Putamen (tissue), 1 donor: Measurements from ENCODE around the gene NFIX.

ENCODE experiments used
- DNase-seq: peaks from one replicate; pipeline ENCODE4 v3.0.0-alpha.2; 2016; ENCODE audit warnings: low spot score

NFIX gene

DNA sequence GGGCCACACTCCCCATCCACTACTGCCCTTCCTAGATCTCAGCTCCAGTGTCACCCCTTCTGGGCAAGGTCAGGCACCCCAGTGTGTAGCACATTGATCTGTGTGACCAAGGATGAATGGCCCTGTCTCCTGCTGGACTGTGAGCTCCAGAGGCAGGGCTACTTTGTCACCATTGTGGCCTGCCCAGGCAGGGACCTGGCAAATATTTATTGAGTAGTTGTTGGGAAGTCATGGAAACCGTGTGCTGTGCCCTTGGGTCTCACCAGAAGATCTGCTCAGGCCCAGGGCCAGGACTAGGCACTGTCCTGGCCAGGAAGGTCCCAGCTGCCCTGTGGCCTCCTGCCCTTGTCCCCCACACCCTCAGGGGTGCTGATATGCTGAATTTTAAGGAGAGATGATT is 133.3 kb downstream of the NFIX start:
- DNase-seq, result no peak

DNA sequence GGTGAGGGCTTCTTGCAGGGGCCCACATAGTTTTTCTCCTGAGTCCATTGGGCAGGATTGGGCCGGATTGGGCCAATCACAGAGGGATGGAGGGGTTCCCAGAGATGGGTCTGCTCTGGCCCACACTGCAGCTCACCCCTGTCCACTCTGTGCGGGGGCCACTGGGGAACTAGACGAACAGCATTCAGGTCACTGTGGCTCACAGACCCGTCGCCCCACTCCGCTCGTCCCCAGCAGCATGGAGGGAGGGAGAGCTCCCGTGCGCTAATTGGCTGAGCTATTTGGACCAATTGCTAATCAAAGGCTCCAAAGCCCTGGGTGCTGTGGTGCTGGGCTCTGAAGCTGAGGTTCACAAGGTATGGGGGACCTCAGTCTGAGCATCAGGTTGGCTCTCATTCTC is 134.1 kb downstream of the NFIX start:
- DNase-seq, result no peak

DNA sequence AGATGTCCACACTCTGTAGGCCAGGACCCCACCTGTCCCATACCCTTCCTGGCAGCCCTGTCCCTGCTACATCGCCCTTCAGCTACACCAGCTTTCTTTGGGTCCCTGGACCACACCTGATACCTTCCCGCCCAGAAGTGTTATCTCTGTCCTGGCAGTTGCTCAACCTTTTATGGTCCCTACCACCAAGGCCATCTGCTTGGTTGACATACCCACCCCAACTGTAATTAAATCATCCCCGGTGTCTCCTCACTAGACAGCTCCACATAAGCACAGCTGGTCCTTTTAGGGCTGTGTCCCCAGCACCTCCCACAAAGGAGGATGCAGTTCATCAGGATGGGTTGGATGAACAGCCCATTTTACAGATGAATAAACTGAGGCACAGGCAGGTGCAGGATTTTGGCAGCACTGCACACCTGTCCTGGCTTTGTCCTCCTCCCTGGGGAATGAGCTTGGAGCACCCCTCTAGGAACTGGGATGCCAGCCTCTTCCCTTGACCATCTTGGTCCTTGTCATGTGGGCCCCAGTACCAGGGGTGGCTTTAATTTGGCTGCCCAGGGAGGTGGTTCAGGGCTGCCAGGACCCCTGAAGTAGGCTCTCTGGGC is 135.7 kb downstream of the NFIX start:
- no peak for DNase-seq

DNA sequence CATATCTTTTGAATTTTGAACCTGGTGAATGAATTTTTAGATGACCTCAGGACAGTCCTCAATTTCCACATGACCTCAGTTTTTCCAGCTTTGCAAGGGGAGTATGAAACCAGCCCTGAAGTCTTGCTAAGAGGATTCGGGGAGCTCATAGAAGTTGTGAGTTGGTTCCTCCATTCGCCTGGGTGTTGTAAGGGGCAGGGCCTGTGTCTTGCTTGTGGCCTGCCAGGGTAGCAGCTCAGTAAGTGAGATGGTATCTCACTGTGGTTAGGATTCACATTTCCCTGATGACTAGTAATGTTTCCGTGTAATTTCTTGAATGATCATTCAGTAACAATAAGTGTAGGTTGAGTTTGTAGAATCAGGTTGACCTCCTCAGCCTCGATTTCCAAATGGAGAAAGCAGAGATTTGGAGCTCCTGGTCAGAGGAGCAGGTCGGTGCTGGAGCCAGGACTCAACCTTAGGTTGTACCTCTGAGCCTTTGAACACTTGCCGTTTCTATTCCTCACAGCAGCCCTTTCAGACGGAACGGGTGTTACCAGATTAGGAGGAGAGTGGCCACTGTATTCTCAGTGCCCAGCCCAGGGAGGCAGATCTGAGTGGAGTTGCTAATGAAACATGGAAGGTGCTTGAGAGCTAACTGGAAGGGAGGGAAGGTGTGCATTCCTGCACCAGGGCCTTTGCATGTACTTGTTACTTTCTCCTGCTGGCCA is 137.4 kb downstream of the NFIX start:
- DNase-seq, result no peak

DNA sequence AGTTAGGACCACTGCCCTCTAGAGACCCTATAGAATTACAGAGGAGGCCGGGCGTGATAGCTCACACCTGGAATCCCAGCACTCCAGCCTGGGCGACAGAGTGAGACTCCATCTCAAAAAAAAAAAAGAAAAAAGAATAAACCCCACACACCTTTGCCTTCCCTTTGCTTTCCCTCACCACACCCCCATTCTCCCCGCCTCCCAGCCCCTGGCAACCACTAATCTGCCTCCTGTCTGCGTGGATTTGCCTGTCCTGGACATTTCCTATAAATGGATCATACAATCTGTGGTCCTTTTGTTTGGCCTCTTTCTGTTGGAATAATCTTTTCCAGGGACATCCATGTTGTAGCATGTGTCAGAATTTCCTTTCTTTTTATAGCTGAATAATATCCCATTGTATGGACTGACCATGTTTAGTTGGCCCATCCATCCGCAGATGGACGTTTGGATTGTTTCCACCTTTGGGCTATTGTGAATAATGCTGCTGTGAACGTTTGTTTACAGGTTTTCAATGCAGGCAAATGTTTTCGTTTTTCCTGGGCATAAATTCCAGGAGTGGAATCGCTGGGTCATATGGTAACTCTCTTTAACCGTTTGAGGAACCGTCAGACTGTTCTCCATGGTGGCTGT is 138.1 kb downstream of the NFIX start:
- peak; percentile 62 for DNase-seq

DNA sequence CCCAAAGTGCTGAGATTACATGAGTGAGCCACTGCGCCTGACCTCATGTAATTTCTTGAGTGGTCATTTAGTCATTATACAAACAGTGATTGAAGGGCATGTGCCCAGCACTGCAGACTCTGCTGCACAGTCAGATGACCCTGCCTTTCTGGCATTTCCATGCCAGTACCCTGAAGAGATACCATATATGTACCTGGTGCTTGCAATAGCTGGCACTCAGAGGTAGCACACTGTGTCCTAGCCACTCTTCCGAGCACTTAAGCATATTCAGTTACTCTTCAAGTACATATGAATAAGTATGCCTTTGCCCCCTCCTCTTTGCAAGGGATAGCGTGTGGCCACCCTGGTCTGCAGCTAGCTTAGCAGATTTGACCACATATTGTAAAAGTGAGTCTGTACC is 139.4 kb downstream of the NFIX start:
- DNase-seq, result no peak

DNA sequence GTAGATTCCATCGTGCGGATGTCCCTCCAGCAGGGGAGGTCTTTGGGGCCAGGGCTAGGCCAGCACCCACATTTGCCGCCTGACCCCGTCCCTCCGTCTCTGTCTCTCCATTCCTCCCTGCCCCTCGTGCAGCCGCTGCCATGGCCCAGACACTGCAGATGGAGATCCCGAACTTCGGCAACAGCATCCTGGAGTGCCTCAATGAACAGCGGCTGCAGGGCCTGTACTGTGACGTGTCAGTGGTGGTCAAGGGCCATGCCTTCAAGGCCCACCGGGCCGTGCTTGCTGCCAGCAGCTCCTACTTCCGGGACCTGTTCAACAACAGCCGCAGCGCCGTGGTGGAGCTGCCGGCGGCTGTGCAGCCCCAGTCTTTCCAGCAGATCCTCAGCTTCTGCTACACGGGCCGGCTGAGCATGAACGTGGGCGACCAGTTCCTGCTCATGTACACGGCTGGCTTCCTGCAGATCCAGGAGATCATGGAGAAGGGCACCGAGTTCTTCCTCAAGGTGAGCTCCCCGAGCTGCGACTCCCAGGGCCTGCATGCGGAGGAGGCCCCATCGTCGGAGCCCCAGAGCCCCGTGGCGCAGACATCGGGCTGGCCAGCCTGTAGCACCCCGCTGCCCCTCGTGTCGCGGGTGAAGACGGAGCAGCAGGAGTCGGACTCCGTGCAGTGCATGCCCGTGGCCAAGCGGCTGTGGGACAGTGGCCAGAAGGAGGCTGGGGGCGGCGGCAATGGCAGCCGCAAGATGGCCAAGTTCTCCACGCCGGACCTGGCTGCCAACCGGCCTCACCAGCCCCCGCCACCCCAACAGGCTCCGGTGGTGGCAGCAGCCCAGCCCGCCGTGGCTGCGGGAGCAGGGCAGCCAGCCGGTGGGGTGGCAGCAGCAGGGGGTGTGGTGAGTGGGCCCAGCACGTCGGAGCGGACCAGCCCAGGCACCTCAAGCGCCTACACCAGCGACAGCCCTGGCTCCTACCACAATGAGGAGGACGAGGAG is 140.1 kb downstream of the NFIX start:
- DNase-seq, result no peak

DNA sequence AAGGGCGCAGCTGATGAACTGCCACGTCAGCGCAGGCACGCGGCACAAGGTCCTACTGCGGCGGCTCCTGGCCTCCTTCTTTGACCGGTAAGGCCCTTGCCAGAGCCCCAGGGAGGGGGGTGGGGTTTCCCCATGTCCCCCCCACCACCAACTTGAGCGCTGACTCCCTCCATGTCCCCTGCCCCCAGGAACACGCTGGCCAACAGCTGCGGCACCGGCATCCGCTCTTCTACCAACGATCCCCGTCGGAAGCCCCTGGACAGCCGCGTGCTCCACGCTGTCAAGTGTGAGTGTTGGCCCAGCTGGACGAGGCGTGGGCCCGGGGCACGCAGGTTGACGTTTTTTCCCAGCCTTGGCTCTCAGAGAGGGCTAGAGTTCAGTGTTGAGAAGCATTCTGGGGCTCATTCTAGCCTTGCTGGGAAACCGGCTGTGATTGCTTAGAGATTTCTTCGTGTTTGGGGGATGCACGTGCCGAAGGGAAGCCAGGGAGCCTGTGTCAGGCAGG is 142.1 kb downstream of the NFIX start:
- no peak for DNase-seq

DNA sequence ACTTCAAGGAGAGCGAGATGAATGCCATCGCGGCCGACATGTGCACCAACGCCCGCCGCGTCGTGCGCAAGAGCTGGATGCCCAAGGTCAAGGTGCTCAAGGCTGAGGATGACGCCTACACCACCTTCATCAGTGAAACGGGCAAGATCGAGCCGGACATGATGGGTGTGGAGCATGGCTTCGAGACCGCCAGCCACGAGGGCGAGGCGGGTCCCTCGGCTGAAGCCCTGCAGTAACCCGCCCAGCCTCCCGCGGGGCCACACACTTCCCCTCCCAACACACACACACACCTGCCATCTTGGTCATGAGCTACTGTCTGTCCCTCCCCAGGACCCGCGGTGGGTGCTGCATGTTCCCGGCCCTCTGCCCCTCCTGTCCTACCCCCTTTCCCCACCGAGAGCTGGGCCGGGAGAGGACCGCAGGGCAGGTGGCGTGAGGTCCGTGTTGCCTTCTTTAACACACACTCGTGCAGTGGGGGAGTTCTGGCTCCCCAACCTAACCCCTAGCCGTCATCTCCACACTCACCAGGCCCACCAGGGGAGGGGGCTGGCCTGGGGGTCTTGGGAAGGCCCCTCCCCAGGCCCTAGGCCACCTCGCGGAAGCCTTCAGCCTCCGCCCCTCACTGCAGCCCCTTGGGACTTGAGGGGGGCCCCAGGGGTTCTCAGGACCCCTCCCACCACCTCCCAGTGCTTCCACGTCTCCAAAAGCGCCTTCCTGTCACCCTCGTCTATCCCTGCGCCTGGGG is 143.1 kb downstream of the NFIX start:
- DNase-seq, result no peak

DNA sequence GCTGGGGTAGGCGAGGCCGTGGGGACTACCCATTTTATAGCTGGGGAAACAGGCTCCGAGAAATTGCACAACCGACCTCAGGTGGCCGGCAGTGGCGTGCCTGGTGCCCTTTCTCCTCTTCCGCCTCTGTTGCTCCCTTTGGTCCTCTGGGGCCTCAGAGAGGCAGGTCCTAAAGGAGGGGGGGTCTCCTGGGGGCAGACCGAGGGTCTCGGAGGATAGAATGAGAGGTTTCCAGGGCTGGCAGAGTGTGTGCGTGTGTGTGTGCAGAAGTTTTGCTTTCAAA is 143.6 kb downstream of the NFIX start:
- DNase-seq, result no peak

DNA sequence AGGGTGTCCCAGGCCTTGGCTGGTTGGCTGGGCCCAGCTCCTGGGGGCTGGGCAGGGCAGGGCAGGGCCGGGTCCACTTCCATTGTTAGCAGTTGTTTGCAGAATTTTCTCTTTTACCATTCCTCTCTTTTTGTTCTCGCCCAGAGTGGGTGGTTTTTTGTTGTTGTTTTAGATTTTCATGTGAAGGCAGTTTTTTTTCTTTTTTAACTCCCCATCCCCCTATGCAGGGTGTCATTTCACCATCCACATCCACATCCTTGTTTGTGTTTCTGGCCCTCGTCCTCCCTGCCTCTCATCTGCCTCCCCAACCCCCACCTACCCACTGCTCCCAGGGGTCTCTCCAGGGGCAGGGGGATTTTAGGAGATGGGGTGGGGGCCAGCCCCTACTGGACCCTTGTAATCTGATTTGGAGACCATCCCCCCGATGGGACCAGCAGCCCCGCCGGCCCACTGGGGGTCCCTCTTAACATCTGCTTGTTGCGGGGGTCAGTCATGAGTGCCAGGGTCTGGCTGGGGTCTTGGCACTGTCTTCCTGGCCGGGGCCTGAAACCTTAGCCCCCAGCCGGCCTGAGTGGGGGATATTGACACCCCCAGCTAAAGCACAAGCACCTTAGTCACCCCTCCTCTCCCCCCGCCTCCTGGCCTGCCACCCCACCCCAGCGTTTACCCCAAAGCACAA is 144.5 kb downstream of the NFIX start:
- no peak for DNase-seq

DNA sequence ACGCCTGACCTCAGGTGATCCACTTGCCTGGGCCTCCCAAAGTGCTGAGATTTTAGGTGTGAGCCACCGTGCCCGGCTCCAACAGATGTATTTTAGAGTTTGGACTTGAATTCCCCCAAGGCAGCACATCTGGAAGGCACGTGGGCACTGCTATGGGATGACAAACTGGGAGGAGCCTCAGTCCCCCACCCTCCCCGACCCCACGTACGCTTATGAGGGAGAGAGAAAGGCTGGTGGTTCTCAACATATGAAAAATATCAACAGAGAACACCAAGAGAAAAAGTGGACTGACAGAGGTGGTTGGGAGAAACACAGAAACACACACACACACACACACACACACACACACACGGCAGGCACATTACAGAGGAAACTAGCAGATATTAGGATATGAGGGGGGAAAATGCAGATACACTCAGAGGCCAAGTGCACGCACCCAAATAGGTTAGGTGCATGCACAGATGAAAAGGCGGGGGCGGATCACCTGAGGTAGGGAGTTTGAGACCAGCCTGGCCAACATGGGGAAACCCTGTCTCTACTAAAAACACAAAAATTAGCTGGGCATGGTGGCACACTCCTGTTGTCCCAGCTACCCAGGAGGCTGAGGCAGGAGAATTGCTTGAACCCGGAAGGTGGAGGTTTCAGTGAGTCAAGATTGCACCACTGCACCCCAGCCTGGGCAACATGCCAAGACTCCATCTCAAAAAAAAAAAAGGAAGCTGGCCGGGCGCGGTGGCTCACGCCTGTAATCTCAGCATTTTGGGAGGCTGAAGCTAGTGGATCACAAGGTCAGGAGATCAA is 151.7 kb downstream of the NFIX start:
- DNase-seq, result no peak
